Thyroid gland (tissue), 4 donors: ENCODE data around the gene ZNF789.
A peak's percentile ranks its signal among the peaks of the same experiment; 100 is the strongest.

Source experiments
- CTCF ChIP-seq, 6 experiments: fragments of 200-600 bp in 3 of 6; fragments of 450-650 bp in 3 of 6; sonication (generic) in 3 of 6; IDR thresholded peaks; one replicate each; pipeline ENCODE4 v1.5.1; 2016 to 2019; ENCODE audit warnings: antibody characterized with exemption in 6 of 6, mild to moderate bottlenecking in 2 of 6, inconsistent platforms in 1 of 6, moderate library complexity in 1 of 6
- POLR2A ChIP-seq, 2 donors: fragments of 450-650 bp; IDR thresholded peaks; one replicate each; pipeline ENCODE4 v1.6.1; 2017; ENCODE audit warnings: antibody characterized with exemption in 2 of 2, mild to moderate bottlenecking in 2 of 2, moderate library complexity in 1 of 2

GRCh38 chr7:99499721-99500636, 27.3 kb downstream of the ZNF789 start, which contains the start of gene ZNF394:
- TF ChIP-seq POLR2A (IDR thresholded peaks at IDR 0.05), result peak in 1 of 2 donors; percentile 67
- peak in 1 of 6 experiments; percentile 8 for TF ChIP-seq CTCF (IDR thresholded peaks at IDR 0.05)
